GM10847 (cell line): ENCODE results near the gene KAT2A.

Source experiments
- POLR2A ChIP-seq: IDR thresholded peaks from 2 replicates; pipeline ENCODE4 v1.6.1; 2011; ENCODE audit not compliant: insufficient read length; ENCODE audit errors: extremely low read depth

The KAT2A gene

DNA sequence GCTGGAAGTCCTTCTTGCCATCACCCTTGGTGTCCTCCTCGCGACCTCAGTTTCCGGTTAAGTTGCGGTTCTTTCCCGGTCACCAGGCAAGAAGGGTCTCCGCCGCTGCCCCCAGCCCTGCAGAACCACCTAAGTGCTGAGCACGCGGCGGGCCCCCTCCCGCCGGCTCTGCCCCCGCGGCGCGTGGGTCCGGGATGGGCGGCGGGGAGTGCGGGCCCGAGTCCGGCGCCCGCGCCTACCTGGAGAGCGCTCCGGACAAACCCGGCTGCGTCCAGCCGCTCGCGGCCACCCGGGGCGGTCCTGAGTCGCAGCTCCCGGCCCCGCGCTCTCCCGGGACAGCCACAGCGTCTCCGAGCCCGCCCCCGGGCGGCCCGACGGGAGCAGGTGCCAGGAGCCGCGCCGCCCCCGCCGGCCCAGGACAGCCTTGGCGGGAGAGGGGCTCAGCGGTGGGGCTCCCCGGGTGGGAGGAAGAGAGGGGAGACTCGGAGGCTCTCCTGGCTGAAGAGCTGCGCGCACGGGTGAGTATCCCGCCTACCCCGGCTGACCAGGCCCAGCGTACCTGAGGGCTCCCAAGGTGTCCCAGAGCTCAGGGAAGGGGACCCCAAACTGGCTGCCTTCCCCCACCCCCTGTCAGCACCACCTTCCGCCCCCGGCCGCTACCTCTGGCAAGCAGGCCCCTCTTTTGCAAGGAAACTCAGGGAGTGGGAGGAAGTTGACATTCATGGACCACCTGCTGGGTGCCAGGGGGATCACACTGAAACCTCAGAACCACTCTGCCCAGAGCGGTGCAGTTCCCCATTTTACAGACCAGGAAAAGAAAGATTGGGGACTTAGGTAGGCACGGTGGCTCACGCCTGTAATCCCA is 48.6 kb downstream of the KAT2A start:
- no peak for TF ChIP-seq POLR2A

DNA sequence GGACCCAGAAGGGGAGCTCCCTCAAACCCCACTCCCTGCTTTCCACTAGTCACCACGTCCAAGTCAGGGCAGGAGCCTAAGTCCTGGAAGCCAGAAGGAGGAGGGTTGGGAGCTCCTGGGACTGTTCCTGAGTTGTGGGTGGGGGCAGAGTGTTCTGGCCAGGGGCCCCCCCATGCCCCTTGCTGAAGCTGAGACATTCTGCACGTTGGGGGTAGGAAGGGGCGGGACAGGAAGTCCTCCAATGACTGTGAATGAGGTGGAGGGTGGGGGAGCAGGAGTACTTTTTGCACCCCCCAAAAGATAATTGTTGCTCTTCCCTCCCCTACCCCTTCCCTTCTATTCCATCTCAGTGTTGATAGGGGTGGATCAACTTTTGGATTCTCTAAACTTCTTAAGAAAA is 49.4 kb downstream of the KAT2A start:
- TF ChIP-seq POLR2A: no peak

DNA sequence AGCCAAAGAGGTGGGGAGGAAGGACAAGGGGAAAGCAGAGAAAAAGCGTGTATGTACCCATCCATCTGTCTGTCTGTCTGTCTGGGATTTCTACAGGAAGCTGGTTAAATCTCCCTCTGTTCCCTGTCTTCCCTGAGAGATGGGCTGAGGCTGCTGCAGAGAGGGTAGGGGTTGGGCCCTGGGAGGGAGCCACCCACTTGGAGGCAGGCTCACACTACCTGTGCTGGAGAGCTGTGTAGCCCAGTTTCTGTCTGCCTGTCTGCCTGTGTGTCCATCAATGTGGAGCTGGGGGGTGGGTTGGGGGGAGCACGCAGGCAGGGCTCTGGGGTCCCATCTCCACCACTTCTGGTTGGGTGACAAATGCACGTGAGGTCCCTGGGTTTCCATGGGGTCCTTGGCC is 52.2 kb downstream of the KAT2A start:
- TF ChIP-seq POLR2A: no peak

DNA sequence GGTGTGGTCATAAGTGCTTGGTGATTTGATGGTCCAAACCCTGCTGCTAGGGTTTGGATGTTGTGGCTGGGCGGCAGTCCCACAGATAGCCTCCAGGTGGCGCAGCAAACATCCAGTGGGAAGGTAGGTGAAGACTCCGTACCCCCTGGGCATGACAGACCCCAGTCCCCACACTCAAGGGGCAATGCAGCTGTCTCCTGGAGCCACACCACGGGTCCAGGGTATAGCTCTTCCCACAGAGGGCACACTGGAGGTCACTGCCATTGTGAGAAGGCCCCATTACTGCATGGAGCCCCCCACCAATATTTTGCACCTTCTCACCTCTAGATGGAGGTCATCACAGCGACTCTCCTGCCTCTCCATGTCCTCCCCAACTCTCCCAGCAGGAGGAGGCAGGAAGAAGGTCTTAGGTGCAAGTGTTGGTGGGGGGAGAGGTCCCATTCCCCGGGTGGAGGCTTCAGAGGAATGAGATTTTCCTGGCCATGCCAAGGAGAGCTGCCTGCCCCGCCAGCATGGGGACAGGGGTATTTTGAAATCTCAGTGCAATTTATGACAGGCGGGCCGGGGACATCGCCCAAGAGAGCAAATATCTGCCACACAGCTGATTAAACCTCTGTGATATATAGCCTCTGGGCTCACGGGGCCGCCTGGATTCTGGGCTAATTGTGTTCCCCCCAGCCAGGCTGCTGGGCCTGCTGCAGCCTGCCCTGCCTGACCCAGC is 53.6 kb downstream of the KAT2A start:
- no peak for TF ChIP-seq POLR2A

DNA sequence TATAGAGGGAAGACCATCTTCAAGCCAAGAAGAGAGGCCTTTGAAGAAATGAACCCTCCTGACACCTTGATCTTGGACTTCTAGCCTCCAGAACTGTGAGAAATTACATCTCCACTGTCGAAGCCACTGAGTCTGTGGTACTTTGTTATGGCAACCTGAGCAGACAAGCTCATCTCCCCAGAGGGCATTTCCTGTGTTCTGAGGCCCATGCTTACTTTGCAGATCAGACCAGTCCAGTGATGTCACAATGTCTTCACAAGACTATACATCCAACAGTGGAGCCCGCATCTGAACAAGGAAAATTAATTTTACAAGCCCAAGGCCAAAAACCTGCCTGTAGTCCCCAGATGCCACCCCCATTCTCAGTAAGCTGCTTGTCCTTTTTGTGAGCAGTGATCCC is 56.0 kb downstream of the KAT2A start:
- no peak for TF ChIP-seq POLR2A
